Kasumi-1 (cell line): ENCODE results near the gene CYP26C1.

Experiments used
- DNase-seq, 2 experiments: peaks; one replicate each; lab custom pipeline; 2025; lab: John Stamatoyannopoulos, UW

Gene CYP26C1, protein sequence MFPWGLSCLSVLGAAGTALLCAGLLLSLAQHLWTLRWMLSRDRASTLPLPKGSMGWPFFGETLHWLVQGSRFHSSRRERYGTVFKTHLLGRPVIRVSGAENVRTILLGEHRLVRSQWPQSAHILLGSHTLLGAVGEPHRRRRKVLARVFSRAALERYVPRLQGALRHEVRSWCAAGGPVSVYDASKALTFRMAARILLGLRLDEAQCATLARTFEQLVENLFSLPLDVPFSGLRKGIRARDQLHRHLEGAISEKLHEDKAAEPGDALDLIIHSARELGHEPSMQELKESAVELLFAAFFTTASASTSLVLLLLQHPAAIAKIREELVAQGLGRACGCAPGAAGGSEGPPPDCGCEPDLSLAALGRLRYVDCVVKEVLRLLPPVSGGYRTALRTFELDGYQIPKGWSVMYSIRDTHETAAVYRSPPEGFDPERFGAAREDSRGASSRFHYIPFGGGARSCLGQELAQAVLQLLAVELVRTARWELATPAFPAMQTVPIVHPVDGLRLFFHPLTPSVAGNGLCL

DNA sequence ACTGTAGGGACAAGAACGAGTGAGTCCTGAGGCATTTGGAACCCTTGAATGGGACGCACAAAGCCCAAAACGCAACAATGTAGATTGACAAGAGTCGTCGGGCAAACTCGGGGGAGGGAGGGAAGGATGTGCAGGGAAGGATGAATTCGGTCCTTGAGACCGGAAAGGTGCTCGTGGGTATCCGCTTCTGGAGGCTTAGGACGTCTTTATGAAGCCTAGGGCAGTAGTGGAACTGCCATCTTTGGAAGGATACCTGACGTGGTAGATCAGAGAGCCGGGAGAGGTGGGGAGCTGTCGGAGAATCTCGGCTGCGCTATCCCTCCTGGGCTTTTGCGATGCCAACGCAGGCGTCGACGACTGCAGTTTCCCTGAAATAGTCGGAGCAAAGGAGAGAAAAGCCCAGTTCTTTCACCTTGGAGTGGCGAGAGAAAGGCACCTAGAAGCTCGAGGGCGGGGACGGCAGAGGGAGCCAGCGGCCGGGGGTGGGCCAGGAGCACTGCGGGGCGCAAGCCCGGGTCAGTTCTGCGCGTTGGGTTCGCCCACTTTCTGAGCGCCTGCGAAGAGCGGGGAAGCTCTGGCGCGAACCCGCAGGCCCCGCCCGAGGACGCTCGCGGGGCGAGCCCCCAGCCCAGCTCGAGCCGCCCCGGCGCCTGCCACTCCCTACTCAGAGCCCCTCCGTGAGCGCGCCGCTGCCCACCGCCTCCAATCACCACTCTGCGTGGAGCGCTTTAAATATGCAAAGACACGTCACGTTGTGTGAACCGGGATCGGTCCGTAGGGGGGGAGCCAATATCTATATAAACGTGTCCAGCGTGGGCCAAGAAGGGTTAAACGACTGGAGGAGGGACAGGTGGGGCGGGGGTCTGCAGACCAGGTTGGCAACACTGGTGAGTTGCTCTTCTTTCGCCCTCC, at the start of gene CYP26C1:
CYP26C1 (plus strand) TSS at position 824 of the 912 bp plus-strand sequence. CDS start 466 bp downstream, outside the sequence.
- DNase-seq: no peak

- no peak for DNase-seq
These were observed 44.9 kb upstream of the CYP26C1 start for GRCh38 chr10:93015722-93016121.

GRCh38 chr10:93023013-93023650, 37.5 kb upstream of the CYP26C1 start:
- no peak for DNase-seq

GRCh38 chr10:93026072-93026471, 34.5 kb upstream of the CYP26C1 start:
- DNase-seq: no peak

GRCh38 chr10:93027508-93027907, 33.1 kb upstream of the CYP26C1 start:
- no peak for DNase-seq

DNA sequence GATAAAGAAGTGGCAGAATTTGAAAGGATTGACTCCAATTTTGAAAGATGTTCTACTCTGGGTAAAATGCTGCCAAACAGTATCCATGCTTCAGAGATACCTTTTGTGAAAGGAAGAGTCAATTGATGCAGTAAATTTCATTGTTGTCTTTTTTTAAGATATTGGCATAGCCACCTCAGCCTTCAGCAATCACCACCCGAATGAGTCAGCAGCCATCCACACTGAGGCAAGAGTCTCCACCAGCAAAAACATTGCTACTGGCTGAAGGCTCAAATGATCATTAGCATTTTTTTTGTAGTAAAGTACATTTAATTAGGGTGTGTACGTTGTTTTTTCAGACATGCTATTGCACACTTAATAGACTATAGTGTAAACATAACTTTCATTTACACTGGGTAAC, 31.7 kb upstream of the CYP26C1 start:
- no peak for DNase-seq

DNA sequence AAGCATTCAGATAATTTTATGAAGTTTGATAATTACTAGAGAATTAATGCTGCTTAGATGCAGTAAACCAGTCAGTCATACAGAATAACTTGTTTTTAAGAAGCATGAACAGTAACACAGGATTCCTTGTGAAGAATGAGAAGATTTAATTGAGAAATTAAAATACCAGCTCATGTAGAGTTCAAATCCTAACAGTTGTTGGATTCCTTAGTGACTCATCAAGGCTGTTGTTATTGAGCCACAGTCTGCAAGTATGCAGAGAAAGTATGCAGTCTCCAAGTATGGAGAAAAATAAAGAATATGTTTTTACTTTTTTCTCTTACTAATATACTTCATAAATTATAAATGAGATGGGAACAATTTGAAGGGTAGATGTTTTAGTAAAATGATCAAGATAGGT, 30.2 kb upstream of the CYP26C1 start:
- no peak for DNase-seq

DNA sequence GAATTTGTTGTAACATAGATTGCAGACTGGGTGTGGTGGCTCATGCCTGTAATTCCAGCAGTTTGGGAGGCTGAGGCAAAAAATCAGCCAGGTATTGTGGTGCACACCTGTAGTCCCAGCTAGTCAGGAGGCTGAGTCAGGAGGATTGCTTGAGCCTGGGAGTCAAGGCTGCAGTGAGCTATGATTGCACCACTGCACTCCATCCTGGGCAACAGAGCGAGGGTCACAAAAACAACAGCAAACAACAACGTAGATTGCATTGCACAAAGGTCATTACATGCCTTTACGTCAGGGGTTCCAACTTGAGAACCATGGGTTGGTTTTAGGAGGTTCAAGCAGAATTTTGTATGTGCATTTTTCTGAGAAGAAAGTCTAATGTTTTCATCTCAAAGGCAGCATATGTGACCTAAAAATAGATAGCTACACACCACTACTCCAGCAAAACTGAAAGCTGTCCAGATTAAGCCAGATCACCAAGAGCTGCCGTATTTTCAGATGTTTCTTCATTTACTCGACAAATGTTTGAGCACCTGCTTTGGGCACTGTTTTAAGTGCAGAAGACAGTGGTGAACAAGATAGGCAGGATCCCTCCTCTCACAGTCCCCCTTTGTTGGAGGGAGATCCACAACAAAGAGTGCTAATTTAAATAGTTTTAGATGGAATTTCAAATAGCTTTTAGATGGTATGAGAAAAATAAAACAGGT, 28.3 kb upstream of the CYP26C1 start:
- DNase-seq: no peak

DNA sequence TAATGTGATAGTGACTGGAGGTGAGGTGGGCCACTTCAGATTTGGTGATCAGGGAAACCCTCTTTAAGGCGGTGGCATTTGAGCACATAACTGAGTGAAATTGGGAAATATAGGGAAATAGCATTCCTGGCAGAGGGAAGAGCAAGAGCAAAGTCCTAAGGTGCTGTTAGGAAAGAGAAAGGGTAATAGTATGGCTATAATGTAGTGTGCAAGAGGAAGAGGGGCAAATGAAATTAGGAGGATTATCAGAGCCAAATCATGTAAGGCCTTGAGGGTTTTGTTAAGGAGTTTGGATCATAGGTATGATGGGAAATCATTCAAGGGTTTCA, 27.8 kb upstream of the CYP26C1 start:
- DNase-seq: no peak

DNA sequence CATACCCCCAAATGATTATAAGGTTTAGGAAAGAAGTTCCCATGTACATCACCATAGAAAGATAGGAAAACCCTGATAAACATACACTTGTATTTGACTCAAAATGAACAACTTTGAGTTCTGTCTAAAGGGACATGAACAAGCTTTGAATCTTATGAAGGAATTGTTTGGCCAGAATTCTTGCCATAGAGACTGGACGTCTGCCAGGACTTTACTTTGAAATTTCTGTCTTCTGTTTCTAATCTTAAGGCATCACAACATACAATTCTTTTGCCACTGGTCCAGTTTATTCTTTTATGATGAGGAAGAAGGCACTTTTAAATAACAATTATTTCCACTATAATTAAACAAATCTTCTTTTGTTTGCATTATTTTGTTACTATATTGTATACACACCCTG, 26.2 kb upstream of the CYP26C1 start:
- DNase-seq: no peak

GRCh38 chr10:93039110-93039509, 21.5 kb upstream of the CYP26C1 start:
- no peak for DNase-seq

- peak; percentile 95 to 97 for DNase-seq
These were observed 20.9 kb upstream of the CYP26C1 start for GRCh38 chr10:93039721-93040120.

DNA sequence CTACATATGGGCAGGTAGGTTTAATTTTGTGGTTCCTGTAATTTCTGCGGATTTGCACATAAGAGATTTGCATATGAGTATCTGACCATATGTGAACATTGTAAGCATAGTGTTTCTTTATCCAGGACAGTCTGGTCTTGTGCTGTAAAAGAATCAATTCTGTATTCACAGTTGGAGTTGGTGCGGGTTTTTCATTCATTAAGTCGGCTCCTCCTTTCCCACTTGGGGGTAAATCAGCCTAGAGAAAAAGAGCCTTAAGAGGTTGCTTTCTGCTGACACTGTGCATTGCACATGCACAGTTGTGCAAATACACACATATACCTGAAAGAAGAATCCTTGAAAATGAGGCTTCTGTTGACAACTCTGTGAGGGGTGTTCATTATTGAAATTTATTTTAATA, 6.1 kb upstream of the CYP26C1 start:
- no peak for DNase-seq

GRCh38 chr10:93058139-93058538, 2.5 kb upstream of the CYP26C1 start:
- DNase-seq: no peak

DNA sequence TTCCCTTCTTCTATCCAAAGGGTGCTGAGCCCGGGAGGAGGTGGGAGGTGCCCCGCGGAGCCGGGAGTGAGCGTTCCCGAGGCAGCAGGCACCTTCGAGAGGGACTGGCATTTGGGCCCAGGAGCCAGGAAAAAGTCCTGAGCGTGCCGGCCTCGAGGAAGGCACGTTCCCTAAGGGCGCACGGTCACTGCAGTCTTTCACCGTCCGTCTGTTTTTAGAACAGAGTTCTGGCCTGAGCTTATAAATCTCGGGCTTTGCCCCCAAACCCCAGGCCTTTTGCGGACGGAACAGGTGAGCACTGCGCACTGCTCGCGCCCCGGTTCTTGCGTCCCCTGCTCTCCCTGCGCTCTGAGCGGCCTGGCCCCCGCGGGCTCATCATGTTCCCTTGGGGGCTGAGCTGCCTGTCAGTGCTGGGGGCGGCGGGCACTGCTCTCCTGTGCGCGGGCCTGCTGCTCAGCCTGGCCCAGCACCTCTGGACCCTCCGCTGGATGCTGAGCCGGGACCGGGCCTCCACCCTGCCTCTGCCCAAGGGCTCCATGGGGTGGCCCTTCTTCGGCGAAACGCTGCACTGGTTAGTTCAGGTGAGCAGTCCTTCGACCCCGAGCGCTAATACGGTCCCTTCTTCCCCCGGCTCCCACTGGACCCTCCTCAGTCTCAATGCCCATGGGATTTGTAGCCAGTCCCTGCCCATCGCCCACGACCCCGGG, 442 bp downstream of the CYP26C1 start:
- no peak for DNase-seq

GRCh38 chr10:93061594-93062513, 1.3 kb downstream of the CYP26C1 start:
- no peak for DNase-seq

- no peak for DNase-seq
These were observed 2.0 kb downstream of the CYP26C1 start for GRCh38 chr10:93062514-93063143.

- DNase-seq: no peak
These were observed 2.8 kb downstream of the CYP26C1 start for GRCh38 chr10:93063144-93063976.
